NT2/D1 (cell line): Measurements from ENCODE around the gene GPR17.

Experiments used
- DNase-seq: peaks from one replicate; pipeline ENCODE4 v3.0.0-alpha.2; 2011; ENCODE audit warnings: low read depth, low spot score
- H3K27me3 ChIP-seq: 2 replicates; pipeline ENCODE4 v1.6.0; 2011; ENCODE audit warnings: mild to moderate bottlenecking; ENCODE audit not compliant: insufficient read length, insufficient read depth
- H3K36me3 ChIP-seq: 2 replicates; pipeline ENCODE4 v1.6.1; 2011; ENCODE audit warnings: mild to moderate bottlenecking, low read length, mixed read lengths; ENCODE audit not compliant: insufficient read depth, insufficient read length
- H3K4me1 ChIP-seq: 2 replicates; pipeline ENCODE4 v1.5.1; 2011; ENCODE audit not compliant: insufficient read depth, insufficient read length
- H3K4me3 ChIP-seq: 2 replicates; pipeline ENCODE4 v1.5.1; 2011; ENCODE audit warnings: low read depth; ENCODE audit not compliant: insufficient read length
- H3K9ac ChIP-seq: 2 replicates; pipeline ENCODE4 v1.6.0; 2011; ENCODE audit warnings: low read depth; ENCODE audit not compliant: insufficient read length
- H3K9me3 ChIP-seq: 2 replicates; pipeline ENCODE4 v1.5.1; 2011; ENCODE audit warnings: mild to moderate bottlenecking, low read length; ENCODE audit not compliant: insufficient read depth
- SUZ12 ChIP-seq: IDR thresholded peaks from 2 replicates; pipeline ENCODE4 v1.6.1; 2011; ENCODE audit not compliant: insufficient read length, insufficient read depth; ENCODE audit errors: extremely low read depth
- YY1 ChIP-seq: IDR thresholded peaks from 2 replicates; pipeline ENCODE4 v1.6.1; 2011; ENCODE audit not compliant: insufficient read length, insufficient read depth
- ZNF274 ChIP-seq: IDR thresholded peaks from 2 replicates; pipeline ENCODE4 v1.6.1; 2011; ENCODE audit warnings: mild to moderate bottlenecking, low read depth, low read length

GPR17 gene

GRCh38 chr2:127604986-127605385, 41.0 kb upstream of the GPR17 start:
- H3K9me3 ChIP-seq, result peaks cover 16% of the 10 kb centered on the region; the same call in 1 of the 2 replicates
- DNase-seq, result no peak
- no peak overlapping the region for H3K4me3 ChIP-seq
- no peaks in the 10 kb centered on the region for H3K4me1 ChIP-seq
- TF ChIP-seq YY1 (no peak), SUZ12 (no peak), ZNF274 (no peak)
- H3K36me3 ChIP-seq, result no peaks in the 10 kb centered on the region
- no peak overlapping the region for H3K9ac ChIP-seq
- no peaks in the 10 kb centered on the region for H3K27me3 ChIP-seq

GRCh38 chr2:127605691-127606263, 40.2 kb upstream of the GPR17 start:
- H3K9ac ChIP-seq, result no peak overlapping the region
- H3K4me1 ChIP-seq, result no peaks in the 10 kb centered on the region
- TF ChIP-seq YY1, result no peak
- no peak for TF ChIP-seq ZNF274
- no peak for TF ChIP-seq SUZ12
- no peak overlapping the region for H3K4me3 ChIP-seq
- no peak for DNase-seq
- peaks cover 16% of the 10 kb centered on the region; the same call in 1 of the 2 replicates for H3K9me3 ChIP-seq
- H3K36me3 ChIP-seq, result no peaks in the 10 kb centered on the region
- no peaks in the 10 kb centered on the region for H3K27me3 ChIP-seq

- DNase-seq, result no peak
- Histone ChIP-seq H3K4me1 (no peaks in the 10 kb centered on the region), H3K9ac (no peak overlapping the region), H3K9me3 (peaks cover 16% of the 10 kb centered on the region; the same call in 1 of the 2 replicates), H3K4me3 (no peak overlapping the region), H3K27me3 (no peaks in the 10 kb centered on the region), H3K36me3 (no peaks in the 10 kb centered on the region)
- no peak for TF ChIP-seq SUZ12
- TF ChIP-seq ZNF274, result no peak
- no peak for TF ChIP-seq YY1
These were observed 39.1 kb upstream of the GPR17 start for GRCh38 chr2:127606625-127607398.

- Histone ChIP-seq H3K27me3 (no peaks in the 10 kb centered on the region), H3K36me3 (no peaks in the 10 kb centered on the region), H3K9me3 (peaks cover 10% of the 10 kb centered on the region; the same call in 1 of the 2 replicates), H3K4me3 (no peak overlapping the region), H3K4me1 (no peaks in the 10 kb centered on the region), H3K9ac (no peak overlapping the region)
- DNase-seq, result no peak
- TF ChIP-seq ZNF274 (no peak), YY1 (no peak), SUZ12 (no peak)
These were observed 38.5 kb upstream of the GPR17 start for GRCh38 chr2:127607399-127607908.

GRCh38 chr2:127608061-127609030, 37.6 kb upstream of the GPR17 start:
- Histone ChIP-seq H3K4me1 (no peaks in the 10 kb centered on the region), H3K9ac (no peak overlapping the region), H3K36me3 (no peaks in the 10 kb centered on the region), H3K4me3 (no peak overlapping the region), H3K9me3 (peaks cover 4% of the 10 kb centered on the region; the same call in 1 of the 2 replicates), H3K27me3 (no peaks in the 10 kb centered on the region)
- TF ChIP-seq YY1, result no peak
- TF ChIP-seq ZNF274, result no peak
- no peak for TF ChIP-seq SUZ12
- DNase-seq, result no peak

GRCh38 chr2:127609031-127609751, 36.8 kb upstream of the GPR17 start:
- Histone ChIP-seq H3K4me3 (no peak overlapping the region), H3K27me3 (no peaks in the 10 kb centered on the region), H3K9ac (no peak overlapping the region), H3K4me1 (no peaks in the 10 kb centered on the region), H3K9me3 (peaks cover 6% of the 10 kb centered on the region; the same call in 1 of the 2 replicates), H3K36me3 (no peaks in the 10 kb centered on the region)
- TF ChIP-seq ZNF274 (no peak), YY1 (no peak), SUZ12 (no peak)
- DNase-seq, result no peak
